OCI-M1 (cell line): ENCODE results near the gene HDAC4.

Experiments used
- DNase-seq: peaks from one replicate; lab custom pipeline; 2025; lab: John Stamatoyannopoulos, UW

The HDAC4 gene

DNA sequence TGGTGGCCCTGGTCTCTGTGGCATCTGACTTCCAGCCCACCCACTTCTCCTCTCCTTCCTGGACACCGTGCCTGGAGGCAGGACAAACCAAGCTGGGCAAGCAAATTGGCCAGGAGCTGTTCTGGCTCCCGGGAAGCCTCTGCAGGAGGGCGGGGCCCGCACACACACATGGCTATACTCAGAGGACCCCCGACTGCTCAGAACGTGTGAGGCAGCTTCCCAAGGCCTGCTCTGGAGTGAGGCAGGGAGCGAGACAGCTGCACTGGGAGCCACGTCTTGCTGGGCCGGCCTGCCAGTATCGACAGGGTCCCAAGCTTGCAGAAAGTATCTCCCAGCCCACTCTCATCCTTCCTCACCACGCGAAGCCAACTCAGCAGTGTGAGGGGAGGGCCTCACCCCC is 295.6 kb downstream of the HDAC4 start:
- DNase-seq, result no peak

DNA sequence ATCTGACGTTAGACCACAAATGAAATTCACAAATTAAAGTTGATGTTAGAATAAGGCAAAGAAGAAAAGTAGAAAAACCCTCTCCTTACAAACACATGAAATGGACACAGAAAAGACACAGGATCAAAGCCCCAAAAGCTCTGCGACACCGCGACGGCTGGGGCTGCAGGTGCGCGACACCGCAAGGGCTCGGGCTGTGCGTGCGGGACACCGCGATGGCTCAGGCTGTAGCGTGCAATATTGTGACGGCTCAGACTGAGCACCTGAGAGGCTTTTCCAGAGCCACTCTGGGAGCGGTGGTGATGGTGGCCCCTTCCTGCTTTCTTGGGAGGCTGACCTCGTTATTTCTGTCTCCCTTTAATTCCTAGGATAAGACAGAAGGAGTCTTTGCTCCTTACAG is 296.0 kb downstream of the HDAC4 start:
- no peak for DNase-seq

DNA sequence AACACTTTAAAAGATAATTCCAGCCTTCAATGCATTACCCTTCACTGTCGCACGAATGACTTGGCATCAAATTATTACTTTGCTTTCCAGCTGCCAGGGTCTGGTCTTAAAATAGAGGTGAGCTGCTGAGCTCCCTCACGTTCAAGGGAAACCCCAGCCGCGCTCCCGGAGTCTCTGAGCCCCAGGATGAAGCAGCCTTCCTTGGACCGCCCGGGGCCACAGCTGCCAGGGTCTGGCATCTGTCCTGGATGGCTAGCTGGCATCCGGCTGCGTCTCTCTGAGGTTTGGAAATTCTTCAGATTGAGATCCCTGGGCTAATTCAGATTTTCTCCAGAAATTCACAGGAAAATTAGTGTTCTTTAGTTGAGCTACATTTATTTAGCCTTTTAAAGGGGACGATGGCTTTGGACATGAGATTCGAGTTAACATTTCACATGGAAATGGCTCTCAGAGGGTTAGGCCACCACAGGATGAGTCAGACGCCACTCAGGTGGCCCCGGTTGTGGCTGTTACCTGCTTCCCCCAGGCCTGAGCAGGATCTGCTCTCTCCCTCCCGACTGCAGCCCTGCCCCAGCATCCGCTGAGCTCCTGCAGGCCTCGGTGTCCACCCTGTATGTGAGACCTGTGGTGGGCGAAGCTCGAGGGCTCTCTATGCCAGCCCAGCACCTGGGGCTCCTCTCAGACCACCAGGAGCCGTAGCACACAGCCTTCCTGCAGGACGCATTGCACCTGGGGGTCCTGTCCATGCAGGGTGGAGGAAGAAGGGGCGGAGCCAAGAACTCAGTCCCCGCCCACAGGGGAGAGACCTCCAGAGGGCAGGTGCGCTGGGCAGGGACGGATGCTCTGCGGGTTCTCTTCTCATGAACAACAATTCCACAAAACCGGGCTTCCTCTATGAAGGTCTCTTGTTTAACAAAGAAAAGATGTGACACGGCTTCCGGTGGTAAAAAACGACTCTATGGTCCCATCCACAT is 297.4 kb downstream of the HDAC4 start:
- DNase-seq, result no peak

GRCh38 chr2:239102266-239102665 is 298.6 kb downstream of the HDAC4 start:
- DNase-seq, result no peak

- no peak for DNase-seq
Observed at GRCh38 chr2:239101807-239102206, 299.0 kb downstream of the HDAC4 start.

GRCh38 chr2:239101071-239101470 is 299.7 kb downstream of the HDAC4 start:
- DNase-seq, result no peak

DNA sequence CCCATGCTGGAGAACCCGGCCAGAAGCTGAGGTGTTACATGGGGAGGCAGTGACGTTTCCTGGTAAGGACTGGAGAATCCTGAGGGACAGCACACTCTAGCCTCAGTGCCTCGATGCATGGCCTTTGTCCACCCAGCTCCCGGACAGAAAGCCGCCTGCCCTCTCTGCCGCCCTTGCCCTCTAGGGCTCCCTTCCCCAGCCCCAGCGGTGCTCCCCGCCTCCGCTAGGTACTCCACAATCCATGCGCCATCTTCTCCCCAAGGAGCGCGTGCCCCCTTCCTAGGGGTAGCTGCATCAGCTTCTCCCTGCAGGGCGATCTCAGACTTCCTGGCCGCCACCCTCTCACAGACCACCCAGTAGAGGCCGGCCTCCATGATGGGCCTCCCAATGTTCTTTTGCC is 301.3 kb downstream of the HDAC4 start:
- DNase-seq, result no peak

DNA sequence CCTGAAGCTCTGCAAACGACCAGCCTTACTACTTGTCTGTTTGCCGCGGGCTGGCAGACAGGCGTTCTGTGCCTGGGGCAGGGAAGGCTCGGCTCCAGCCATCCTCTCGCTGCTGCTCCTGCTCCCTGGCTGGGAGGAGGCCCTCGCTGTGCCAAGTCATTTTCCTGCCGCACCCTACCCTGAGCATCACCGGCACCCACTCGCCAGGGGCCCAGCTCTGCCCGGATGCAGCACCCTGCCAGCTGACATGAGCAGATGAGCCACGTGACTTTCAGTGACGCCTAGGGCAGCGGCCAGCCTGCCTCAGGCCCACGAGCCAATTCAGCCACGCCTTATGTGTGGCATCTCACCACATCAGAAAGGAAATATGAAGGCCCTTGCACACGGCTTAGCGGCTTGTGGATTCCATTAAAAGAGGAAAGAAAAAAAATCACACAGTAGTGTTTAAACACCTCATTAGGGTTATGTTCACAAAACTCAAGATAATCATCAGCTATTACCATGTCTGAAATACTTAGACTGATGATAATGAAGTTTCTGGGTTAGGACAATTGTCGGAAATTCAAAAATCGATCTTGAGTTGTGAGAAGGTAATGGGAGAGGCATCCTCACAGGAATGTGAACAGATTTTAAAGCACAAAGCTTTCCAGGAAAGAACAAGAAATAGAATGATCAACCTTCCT is 302.4 kb downstream of the HDAC4 start:
- DNase-seq, result no peak

DNA sequence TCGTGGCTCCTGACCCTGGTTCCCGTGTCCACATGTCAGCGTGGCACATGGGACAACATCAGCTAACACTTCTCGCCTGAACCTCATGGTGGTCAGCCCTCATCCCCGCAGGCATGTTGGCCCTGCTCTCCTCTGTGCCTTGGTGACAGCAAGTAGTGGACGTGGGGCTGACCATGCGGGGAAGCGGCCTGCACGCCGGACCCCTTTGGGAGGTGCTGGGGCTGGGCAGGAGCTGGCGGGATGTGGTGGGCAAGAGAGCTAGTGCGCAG is 303.5 kb downstream of the HDAC4 start:
- DNase-seq, result no peak

DNA sequence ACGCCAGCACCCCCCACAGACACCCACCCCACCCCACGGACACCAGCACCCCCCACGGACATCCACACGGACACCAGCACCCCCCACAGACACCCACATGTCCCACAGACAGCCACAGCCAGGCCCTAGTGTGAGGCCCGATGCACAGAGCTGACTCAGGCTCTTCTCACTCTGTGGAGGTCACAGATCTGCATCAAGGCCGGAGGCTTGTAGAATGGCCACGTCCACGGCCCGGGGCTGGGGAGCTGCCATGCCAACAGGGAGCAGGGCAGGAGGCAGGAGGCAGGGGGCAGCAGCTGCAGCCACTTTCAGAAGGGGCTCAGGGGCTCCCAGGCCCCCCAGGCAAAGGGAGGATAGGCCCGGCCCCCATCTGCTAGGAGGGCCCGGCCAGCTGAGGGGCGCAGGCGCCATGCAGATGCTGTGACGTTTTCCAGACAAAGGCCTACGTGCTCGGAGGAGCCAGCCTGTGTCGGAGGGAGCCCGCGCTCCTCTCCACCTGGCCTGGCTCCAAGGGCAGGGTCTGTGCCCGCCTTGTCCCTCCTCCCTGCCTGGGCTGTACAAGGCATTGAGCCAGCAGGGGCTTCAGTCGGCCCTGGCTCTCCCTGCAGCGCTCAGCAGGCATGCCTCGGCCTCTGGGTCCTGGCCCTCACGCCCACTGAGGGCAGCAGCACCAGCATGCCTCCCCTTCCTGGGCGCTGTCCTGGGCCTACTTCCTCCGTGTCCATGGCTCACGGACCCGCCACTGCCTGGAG is 304.0 kb downstream of the HDAC4 start:
- no peak for DNase-seq

- no peak for DNase-seq
Observed at GRCh38 chr2:239095460-239096081, 305.2 kb downstream of the HDAC4 start.

DNA sequence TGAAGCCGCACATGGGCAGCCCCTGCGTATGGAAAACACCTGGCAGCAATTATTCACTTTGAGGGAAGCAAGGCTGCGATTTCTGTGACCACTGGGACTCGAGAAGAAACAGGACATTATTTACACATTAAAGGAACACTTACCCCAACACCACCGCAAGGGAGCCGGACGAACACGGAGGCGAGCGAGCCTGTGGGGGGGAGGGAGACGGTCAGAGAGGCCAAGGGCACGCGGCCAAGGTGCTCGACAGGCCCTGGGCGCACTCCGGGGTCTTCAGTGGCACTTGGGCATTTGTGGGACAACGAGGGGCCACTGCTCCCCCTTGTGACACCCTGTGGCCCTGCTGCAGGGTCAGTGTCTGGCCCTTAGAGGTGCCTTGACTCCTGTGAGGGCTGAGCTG is 306.0 kb downstream of the HDAC4 start:
- no peak for DNase-seq

DNA sequence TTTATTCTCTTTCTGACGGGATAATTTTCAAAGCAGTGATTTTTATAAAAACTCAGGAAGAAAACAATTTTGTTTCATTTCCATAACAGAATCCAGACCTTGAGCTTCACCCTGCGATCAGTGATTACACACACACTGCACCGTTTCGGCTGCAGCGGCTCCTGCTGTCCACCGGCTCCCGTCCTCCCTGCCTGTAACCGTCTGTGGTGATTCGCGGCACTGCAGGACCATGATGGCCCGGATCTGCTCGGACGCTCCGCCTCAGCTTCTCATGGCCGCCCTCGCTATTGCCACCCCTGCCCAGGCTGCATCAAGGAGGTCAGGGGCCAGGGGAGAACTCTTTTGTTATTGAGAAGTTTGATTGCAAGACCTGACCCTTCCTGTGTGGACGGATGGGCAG is 306.9 kb downstream of the HDAC4 start:
- no peak for DNase-seq

DNA sequence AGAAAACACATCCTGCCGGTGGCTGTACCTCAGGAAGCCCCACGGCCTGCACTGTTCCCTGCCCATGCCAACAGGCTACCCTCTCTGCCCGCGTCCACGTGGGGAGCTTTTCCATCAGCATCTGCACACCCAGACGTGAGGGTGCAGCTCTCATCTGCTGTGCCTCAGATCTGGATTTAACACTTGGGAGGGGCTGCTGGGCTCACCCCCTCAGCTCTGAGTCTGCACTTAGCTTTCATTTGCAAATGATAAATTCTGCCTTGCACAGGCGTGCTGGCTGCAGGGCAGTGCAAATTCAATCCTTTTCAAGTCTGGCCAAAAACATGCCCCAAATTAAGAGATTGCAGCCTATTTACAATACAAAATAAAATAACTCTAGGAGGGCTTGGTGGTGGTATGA is 307.3 kb downstream of the HDAC4 start:
- no peak for DNase-seq

GRCh38 chr2:239092571-239093294 is 308.1 kb downstream of the HDAC4 start:
- DNase-seq, result no peak

- no peak for DNase-seq
Observed at GRCh38 chr2:239089884-239090283, 310.9 kb downstream of the HDAC4 start.

- DNase-seq, result no peak
Observed at GRCh38 chr2:239087046-239087710, 313.6 kb downstream of the HDAC4 start.

DNA sequence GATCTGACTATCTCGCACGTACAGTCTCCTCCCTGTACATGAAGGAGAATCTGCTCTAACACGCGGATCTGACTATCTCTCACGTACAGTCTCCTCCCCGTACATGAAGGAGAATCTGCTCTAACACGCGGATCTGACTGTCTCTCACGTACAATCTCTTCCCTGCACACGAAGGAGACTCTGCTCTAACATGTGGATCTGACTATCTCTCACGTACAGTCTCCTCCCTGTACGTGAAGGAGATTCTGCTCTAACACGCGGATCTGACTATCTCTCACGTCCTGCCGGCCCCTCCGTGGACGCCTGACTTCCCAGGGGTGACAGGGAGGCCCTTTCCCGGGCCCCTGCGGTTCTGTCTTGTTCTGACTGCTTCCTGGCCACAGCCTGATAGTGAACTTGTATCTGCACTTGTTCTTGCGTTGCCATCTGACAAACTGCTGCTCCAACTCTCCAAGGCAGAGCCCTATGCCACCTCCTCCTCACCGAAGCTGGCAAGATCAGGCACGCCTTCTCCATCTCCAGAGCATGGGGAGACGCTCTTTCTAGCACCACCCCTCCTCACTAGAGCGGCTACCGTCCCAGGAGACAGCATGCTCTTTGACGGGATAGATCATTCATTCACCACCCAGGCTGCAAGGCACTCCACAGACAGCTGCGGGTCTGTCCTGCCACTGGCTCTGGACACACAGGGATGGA is 314.3 kb downstream of the HDAC4 start:
- DNase-seq, result peak; percentile 81

DNA sequence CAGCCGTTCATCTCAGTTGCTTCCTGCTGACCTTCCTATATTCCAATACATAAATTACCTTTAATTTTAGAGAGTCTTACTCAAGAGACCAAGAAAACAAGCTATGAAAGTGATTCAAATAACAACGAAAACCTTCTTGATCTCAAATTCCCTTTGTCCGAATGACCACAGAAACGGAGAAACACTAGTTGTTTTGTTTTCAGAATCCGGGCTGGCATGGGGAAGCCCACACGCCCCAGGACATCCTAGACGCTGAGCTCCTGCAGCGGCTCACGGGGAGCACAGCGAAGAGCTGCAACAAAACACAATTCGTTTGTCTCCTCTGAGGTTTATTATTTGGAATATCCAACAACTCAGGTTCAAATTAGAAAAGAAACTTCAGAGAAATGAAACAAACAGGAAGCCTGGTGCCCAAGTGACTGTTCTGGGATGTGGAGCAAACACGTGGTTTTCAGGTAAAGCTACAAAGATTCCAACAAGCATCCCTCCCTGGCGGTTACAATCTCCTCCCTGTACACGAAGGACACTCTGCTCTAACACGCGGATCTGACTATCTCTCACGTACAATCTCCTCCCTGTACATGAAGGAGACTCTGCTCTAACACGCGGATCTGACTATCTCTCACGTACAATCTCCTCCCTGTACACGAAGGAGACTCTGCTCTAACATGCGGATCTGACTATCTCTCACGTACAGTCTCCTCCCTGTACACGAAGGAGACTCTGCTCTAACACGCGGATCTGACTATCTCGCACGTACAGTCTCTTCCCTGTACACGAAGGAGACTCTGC is 315.4 kb downstream of the HDAC4 start:
- peak; percentile 20 for DNase-seq

DNA sequence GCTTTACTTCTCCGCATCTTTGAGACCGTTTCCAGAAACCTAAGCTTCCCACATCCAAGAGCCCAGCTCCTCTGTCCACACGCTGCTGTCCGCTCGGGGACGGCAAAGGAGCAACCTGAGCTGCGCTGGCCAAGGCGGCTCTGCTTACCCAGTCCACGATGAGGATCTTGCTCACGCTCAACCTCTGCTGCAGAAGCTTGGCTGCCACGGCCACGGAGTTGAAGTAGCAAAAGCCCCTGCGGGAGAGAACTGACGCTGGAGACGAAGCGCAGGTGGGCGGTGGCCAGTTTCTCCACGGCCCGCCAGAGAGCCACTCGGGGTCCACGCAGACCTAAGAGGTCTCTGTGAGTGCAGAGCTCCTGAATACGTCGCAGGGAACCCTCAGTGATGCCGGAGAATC is 316.8 kb downstream of the HDAC4 start:
- no peak for DNase-seq
